ENCODE results near the gene DPY19L1.
"Not testable (repeated sequence)": the region's sequence is repeated elsewhere in the genome, so short reads cannot be mapped to it uniquely, and the experiment has no call there.

DPY19L1 gene

DNA sequence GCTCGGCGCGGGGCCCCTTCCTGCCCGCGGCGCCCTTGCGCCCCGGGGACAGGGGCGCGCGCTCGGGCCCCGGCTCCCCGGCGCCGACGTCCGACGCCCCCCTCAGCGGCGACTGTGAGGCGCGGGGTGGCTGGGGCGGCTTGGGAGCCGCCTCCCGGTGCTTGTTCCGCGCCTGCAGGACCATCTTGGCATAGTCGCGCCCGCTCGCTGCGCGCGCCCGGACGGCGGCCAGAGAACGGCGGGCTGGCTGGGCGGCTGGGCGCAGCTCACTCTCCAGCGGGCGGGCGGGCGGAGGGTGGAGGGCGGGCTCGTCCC, at the start of gene DPY19L1:
Gene DPY19L1 (minus strand): TSS at position 275 of the 315 bp plus-strand sequence. CDS start 91 bp downstream, at position 184.
- DNase-seq (ENCODE audit: low read depth in 3 of 3), result no peak

DNA sequence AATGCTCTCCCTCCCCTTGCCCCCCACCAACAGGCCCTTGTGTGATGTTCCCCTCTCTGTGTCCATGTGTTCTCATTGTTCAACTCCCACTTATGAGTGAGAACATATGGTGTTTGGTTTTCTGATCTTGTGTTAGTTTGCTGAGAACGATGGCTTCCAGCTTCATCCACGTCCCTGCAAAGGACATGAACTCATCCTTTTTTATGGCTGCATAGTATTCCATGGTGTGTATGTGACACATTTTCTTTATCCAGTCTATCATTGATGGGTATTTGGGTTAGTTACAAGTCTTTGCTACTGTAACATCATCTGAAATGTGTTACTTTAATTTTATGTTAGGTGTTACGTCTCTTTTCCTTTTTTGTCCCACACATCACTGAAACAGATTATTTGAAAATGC, 42.2 kb upstream of the DPY19L1 start:
- not testable (repeated sequence) for DNase-seq (ENCODE audit: low read depth in 3 of 3)

DNA sequence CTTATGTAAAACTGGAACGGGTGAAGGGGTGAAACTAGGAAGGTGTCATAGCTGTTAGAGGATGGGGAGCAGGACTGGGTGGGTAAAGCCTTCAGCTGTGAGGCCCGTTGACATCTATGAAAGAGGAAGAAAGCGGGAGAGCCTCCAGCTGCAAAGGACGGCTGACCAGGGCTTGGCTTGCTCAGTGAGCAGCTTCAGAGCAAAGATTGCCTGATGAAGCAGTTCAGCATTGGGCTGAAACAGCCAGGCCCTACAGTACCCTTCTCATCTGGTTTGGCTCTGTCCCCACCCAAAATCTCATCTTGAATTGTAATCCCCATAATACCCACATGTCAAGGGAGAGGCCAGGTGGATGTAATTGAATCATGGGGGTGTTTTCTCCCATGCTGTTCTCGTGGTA, 36.7 kb upstream of the DPY19L1 start:
- DNase-seq (ENCODE audit: low read depth in 3 of 3), result not testable (repeated sequence)

DNA sequence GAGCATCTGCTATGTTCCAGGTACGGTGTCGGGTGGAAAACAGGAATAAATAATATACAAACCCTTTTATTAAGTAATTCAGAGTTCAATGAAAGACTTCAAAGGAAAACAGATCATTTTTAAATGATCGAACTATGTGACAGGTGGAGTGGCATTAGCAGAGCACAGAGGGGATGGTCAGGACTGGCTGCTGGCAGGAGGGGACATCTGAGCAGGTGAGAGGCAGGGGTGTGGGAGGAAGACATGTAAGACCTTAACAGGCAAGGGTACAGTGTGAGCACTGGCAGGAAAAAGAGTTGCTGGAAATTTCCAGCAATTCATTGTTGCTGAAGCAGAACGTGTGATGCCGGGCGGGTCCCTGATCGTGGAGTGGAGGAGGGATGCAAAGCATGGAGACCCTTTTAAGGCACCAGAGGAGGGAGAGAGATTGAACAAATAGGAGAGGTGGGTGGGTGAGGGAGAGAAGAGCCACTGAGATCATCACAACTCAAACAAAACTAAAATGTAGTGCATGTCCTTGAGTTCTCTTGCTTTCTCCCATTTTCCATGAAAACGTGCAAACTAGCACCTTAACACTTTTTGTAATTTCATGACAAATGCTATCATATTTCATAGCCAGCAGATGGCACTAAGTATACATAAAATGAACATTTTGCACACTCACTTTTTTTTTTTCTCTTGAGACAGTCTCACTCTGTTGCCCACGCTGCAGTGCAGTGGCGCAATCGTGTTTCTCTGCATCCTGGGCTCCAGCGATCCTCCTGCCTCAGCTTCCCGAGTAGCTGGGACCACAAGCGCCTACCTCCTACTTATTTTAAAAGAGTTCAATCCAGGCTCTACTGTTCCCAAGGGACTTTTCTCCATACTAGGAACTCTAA, 35.9 kb upstream of the DPY19L1 start:
- not testable (repeated sequence) for DNase-seq (ENCODE audit: low read depth in 3 of 3)

DNA sequence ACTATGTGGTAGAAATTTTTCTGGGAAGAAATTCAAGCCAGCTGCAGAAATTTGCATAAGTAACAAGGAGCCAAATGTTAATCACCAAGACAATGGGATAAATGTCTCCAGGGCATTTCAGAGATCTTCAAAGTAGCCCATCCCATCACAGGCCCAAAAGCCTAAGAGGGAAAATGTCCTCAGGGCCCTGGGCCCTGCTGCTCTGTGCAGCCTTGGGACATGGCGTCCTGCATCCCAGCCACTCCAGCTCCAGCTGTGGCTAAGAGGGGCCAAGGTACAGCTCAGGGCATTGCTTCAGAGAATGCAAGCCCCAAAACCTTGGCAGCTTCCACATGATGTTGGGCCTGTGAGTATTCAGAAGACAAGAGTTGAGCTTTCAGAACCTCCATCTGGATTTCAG, 31.8 kb upstream of the DPY19L1 start:
- DNase-seq (ENCODE audit: low read depth in 3 of 3), result not testable (repeated sequence)

DNA sequence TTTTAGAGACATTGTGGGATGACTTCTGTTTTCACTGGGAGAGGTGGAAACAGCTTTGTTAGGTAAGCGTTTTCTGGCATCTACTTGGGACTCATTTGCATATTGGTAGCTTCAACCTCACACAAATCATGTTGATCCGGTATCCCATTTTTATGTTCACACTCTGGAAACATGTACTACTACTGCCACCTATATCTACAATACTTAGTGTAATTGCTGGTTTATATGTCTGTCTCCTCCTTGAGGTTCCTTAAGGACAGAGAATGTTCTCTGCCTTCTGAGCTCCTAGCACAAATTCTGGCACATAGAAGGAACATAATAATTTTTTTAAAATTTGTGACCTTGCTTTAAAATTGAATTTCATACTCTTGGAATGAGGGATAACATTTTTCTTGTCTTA, 28.1 kb upstream of the DPY19L1 start:
- not testable (repeated sequence) for DNase-seq (ENCODE audit: low read depth in 3 of 3)

DNA sequence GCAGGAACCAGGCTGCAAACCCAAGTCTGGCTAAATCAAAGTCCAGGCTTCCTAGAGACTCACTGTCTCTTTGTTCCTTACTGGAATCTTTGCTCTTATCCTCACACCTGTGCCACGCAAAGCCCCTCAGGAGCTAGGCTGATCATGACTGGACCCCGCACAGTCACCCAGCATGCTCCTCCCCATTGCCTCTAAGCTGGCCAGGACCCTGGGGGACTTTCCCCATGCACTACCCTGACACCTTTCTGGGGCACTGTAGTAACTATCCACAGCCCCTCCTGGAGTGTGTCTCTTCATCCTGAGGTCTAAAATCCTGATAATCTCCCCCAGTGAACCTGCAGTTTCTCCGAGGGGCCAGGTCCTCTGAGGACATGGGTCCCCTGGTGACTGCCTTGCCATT, 21.3 kb upstream of the DPY19L1 start:
- not testable (repeated sequence) for DNase-seq (ENCODE audit: low read depth in 3 of 3)

DNA sequence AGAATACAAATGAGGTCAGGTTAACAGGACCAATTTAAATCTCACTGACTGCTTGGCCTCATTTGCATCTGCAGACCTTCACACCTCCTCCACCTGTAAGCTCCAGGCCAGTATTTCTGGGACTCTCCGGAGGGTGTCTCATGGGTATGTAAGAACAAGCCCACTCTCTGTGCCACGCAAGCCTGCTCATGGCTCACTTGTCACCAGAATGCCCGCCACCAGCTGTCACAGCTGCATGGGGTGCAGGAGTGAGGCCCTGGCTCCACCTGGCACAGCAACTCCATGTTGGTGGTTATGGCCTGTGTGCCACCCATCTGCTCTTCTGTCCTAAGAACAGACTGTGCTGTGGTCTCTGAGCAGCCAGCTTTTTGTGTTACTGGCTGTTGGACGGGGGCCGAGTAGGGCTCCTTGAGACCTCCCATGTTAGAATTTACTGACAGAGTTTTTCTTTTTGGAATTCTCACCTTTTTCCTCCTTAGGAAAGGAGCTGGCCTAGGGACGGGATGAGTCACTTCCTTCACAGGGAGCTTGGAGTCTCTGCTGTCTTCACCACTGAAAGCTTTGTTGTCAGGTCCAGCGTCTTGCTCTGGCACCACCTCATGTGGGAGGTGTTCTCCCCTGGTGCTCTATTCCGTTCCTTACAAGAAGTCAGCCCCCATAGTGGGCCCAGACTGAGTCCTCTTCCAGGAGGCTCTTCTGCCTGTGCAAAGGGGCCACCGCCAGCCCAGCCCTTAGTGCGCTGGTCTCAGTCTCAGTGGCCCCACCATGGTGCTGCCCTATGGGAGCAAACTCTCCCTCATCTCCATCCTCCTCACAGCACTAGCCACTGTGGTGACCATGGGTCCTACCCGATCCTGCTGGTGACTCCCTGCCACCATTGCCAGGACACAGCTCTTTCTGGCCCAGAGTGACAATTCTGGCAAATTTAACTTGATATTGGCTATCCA, 20.5 kb upstream of the DPY19L1 start:
- DNase-seq (ENCODE audit: low read depth in 3 of 3), result not testable (repeated sequence)

DNA sequence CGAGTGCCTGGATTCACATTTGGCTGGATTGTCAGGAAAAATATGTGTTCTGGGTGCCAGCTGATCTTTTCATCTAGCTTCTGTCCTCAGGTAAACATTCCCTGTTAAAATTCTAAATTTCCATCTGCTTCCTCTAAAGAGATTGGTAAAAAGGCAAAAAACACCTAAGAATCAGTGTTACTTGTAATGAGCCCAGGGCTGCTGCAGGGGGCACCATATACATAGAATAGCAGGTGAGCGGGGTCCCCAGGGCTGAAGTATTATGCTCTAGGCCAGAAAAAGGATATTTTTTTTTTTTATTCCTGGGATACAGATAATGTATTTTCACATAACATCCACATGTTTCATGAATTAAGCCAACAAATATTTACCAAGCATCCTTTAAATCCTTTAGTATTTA, 18.4 kb upstream of the DPY19L1 start:
- not testable (repeated sequence) for DNase-seq (ENCODE audit: low read depth in 3 of 3)

DNA sequence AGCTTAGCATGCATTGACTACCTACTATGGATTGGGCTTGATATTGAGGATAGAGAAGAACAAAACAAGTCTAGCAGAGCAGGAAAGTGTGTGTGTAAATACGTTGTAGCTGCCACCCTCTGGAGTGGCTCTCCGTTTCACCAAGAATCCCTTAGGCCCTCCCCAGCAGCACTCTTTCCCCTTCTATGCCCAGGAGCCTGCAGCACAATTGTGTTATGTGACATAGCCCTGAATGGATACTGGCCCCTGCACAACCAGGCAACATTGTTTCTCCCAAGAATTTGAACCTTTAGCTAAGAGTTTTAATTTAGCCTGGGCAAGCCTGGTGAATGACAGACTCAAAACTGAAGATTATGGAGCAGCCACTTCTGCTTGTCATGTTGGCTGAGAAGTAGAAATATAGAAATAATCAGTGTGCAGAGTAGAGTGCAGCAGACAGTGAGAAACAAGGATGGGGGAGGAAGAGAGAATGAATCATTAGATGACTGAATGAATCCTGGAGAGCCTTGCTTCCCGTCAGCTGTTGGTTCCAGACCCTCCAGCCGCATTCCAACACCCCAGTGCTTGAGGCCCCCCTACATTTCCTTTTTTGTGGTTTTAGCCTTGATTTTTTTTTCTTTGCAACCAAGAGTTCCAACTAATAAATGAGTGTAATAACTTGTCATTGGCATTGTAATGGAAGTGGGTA, 16.3 kb upstream of the DPY19L1 start:
- DNase-seq (ENCODE audit: low read depth in 3 of 3), result not testable (repeated sequence)

DNA sequence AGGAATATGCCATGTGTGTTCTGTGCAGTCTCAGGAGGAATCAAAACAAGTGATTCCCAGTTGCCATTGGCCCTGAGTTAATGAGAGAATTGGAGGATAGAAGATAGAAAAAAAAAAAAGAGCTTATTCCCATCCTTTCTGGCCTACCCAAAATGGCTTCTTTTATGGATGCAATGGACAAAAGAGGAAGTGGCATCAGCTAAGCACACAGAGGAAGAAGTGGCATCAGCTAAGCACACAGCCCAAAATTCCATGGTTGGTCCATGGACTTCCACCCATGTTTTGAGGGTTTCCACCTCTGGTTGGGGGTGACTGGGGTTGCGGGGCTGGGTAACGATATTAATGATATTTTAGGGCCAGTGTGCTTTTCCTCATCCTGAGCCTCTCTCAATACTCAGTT, 11.1 kb upstream of the DPY19L1 start:
- DNase-seq (ENCODE audit: low read depth in 3 of 3), result not testable (repeated sequence)

DNA sequence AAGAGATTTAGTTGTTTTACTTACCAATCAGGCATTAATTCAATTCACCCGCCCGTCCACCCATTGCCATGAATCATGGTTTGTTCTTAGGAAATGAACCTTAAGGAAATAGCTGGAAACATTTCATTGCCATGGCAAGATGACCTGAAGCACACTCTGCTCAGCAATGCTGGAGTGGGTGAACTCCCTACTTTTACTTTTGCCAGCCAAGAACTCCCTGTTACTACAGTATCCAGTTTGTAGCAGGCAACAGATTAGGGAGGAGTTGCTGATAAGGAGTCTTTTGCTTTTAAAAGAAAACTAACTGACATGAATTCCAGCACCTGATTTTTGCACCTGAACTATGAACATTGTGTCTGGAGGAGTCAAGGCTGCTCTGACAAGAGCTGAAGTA, 10.6 kb upstream of the DPY19L1 start:
- not testable (repeated sequence) for DNase-seq (ENCODE audit: low read depth in 3 of 3)

DNA sequence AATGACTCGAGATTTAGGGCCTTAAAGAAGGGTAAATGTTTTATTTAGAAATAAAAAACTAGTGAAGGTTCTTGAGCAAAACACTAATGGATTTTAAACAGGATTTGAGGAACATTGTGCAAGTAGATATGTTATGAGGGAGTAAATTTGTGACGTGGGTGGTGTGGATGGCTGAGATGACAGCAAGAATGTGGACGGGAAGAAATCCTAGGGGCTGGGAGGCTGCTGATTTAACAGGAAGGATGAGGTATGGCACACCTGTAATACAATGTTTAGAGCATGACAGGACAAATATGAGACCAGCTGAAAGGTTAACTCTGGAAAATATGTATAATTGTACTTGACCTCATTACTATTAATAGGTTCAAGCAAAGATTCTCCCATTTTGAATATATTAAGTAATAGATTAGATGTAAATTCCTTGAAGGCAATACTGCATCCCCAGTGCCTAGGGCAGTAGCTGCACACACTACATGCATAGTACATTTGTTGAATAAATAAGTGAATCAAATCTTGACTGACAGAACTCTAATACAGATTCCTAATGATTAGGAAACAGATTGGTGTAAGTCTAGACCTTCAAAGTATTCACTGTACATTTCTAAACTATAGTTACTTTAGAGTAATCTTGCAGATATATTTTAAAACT, 10.1 kb upstream of the DPY19L1 start:
- not testable (repeated sequence) for DNase-seq (ENCODE audit: low read depth in 3 of 3)

DNA sequence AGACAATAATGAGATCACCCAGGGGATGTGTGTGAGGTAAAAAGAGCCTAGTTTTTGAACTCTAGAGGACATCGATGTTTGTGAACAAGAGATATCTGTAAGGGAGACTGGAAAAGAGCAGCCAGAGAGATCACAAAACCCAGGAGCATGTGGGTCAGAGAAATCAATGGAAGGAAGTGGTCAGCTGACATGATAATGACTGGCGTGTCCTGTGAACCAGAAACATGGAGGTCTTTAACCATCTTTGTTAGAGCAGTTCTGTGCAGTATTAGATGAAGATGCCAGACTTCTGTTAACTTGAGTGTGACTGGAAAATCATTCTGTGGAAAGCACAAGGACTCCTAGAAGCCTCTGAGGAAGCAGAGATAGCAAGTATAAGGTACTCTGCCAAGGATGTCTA, 6.0 kb upstream of the DPY19L1 start:
- DNase-seq (ENCODE audit: low read depth in 3 of 3), result not testable (repeated sequence)

DNA sequence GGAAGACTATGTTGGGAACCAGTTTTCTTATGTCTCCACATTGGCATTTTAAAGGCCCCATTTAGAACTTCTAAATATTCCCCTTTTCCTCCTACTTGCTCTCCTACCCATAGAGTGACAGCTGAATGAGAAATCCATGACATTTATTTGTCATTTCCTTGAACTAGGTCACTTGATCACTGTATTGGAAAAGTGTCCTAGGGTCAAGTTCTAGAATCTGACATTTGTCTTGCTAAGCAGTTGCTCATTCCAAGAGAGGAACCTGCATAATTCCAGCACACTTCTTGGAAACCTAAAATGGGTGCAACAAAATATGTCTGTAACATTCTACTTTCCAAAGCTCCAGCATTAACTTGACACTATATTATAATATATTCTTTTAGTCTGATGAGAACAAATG, 3.6 kb upstream of the DPY19L1 start:
- no peak for DNase-seq (ENCODE audit: low read depth in 3 of 3)

DNA sequence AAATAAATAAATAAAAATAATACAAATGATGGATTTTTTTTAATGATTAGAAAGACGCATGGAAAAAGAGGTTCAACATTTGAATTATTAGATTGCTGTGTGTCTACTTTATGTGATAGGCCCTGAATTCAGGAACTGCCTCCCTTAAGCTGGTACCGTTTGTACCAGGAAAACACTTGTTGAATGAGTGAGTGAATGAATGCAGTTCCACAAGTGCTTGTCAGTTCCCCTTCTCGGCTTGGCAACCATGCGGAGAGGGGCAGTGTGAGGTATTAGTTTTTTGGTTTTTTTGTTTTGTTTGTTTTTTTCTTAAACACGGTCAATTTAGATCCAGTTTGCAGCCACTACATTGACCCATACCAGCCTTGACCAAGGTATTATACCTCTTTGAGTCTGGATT, 2.1 kb upstream of the DPY19L1 start:
- no peak for DNase-seq (ENCODE audit: low read depth in 3 of 3)

DNA sequence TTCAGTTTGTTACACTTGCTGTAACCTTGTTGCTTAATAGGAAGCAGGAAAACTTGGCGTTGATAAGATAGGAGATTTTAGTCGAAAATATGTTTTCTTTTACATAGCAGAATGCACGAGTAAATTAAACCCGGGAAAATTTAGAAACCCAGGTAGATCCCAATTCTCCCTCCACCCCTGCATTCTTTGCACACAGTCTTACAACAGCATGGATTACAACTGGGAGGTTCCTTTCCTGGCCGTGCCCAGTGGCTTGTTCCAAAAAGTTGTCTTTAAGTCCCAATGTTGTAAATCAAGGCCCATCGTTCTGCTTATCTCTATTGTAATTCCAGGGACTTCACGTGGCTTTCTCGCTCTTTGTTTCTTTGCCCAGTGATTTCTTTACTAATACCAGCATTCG, 1.1 kb upstream of the DPY19L1 start:
- no peak for DNase-seq (ENCODE audit: low read depth in 3 of 3)

DNA sequence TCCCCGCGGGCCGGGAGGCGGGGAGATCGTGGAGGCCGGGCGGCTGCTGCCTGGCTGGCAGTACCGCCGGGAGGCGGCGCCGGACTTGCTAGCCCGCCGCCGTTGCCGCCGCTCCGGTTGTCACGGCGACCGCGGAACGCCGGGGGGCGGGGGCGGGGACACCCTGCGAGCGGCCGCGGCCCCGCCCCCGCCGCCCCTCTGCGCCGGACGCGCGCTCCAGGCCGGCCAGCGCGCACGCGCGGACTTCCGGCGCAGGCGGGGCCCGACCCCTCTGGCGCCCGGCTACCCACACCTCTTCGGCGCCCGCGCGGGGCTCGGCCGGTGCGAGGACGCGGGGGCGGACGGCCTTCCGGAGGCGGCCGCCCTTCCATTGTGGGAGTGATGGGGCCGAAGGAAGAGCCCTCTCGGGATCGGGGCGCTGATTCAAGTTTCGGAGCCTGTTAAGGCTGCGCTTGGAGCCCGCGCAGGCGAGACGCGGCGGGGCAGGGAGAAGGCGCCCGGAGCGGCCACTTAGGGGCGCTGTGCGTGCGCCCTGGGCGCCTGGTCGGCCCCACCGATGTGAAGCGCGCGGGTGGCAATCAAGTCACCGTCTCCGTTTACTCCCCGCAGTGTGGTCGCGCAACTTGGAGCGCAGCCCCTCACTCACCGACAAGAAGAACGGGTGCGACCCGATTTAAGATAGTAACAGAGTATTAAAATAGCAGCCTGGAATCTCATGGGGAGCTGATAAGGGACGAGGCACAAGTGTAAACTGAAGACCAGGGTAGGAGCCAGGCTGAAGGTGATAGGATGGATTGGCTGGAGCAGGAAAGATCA, 449 bp upstream of the DPY19L1 start:
- DNase-seq (ENCODE audit: low read depth in 3 of 3), result peak; percentile 70 to 88 (median 77)

DNA sequence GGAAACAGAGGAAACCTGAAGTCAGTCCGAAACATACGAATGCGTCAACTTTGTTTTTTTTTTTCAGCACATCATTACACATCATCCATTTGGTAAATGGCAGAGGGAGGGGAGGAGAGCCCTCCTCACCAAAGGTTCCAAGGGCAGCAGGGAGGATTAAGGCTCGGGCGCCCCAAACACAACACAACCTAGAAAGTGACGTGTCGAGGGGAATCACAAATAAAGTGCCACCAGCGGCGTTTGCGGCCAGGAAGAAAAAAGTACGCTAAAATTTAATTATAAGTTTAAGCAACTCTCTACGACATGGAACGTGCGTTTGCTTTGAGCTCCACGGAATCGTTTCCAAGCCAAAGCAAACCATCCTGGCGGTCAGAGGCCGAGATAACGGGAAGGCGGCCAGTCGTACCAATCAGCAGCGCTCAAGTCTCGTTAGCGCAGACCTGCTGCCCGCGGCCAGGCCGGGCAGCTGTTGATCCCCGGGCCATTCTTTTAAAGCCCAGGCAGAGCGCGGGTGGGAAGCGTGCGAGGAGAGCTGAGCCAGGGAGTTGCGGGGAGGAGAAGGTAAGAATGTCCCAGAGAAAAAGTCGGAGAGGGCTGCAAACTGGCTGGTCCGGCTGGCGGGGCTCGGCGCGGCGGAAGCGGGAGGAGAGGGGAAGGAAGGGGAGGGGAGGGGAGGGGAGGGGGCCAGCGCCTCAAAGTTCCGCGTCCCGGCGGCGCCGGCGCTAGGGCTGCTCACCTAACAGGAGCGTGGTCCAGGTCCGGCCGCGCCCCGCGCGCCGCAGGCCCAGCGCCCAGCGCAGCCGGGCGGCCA, 719 bp downstream of the DPY19L1 start:
- DNase-seq (ENCODE audit: low read depth in 3 of 3), result peak in 1 of 3 experiments; percentile 37

DNA sequence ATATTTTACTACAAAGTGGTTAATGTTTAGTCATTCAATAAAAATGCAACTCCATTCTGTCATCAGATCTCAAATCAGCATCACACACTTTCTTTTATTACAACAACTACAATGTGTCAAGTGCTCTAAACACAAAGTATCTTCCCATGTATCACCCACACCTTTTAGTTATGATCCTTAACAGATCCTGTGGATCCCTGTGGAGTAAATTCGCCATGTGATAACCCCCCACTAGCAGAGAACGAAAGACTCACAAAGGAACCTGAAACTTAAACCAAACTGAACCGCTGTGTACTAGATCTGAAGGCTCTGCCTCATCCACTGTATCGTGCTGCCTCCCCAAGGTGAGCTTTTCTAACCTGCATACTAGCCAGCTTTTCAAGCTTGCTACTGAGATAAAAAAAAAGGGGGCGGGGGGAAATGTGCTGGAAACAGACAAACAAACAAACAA, 1.7 kb downstream of the DPY19L1 start:
- peak in 1 of 3 experiments; percentile 6 for DNase-seq (ENCODE audit: low read depth in 3 of 3)

All from stimulated activated CD4-positive, alpha-beta T cell treated with anti-CD3 and anti-CD28 coated beads, TNF-alpha, amount 100 ng/mL, for 24 hours (primary cell).